Occipital lobe (tissue), 3 donors: ENCODE results near the gene OR7A5. TPM values are rescaled to one million over a fixed set of nuclear protein-coding genes. Genes with fewer than 3 reads are reported as not detected.
"Not testable (repeated sequence)": the region's sequence is repeated elsewhere in the genome, so short reads cannot be mapped to it uniquely, and the experiment has no call there.

Experiments used
- DNase-seq: peaks from one replicate; lab custom pipeline; 2025; lab: John Stamatoyannopoulos, UW
- small RNA-seq: library from RNA; depleted of rRNA; stranded (forward); fragments of <200 nt; gene quantifications from one replicate; pipeline ENCODE3, GENCODE V24; 2014
- total RNA-seq: library from RNA; depleted of rRNA; stranded (reverse); fragments of >200 nt; gene quantifications from one replicate; pipeline ENCODE4 v1.2.3, GENCODE V29; 2014

The OR7A5 gene
- total RNA-seq, 1 donor from 2014 or later, result not detected

DNA sequence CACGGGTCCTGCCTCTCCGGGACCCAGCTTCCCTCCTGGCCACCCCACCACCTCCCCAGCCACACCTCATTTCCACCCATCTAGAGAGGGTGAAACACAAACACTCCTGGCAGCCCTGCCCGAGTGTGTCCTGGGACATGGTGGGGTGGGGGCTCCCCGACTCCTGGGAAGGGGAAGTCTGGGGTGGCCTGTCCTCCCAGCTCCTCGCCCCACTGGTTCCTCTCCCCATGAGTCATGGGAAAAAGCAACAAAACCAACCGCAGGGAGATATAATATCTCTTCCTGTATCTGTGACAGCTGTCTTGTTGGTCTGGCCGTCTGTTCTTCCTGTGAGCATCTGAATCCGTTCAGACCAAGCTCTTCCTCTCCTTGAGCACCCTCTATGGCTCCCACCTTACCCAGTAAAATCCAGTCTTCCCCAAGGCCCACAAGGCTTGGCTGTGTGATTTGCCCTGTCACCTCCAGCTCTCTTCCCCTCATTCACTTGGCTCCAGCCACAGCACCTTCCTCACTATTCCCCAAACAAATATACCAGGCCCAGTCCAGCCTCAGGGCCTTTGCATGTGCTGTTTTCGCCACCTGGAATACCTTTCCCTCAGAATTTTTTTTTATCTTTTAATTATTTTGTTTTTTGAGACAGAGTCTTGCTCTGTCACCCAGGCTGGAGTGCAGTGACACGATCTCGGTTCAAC, 49.7 kb downstream of the OR7A5 start:
- not testable (repeated sequence) for DNase-seq

GRCh38 chr19:14784730-14785101, 50.3 kb downstream of the OR7A5 start:
- DNase-seq, result not testable (repeated sequence)

DNA sequence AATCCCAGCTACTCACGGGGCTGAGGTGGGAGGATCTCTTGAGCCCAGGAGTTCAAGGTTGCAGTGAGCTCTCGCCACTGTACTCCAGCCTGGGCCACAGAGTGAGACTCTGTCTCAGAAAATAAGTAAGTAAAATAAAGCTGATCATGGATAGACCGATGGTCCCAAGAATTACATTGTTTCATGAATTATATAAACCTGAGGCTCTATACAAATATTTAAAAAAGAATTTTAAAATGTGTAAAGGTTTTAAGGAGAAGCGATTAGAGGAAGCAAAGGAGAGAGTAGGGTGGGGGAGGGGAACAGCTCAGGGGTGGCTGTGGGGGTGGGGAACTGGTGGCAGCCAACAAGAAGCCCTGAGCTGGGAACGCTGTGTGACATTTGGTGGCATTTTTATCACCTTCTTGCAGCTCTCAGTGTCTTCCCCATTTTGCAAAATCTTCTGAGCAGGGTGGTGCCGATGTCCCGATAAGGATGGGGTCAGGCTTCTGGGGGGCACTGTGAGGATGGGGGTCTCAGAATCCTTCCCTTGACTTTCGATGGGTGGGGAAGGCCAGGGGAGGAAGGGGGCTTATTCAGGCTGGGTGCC, 51.5 kb downstream of the OR7A5 start:
- not testable (repeated sequence) for DNase-seq

DNA sequence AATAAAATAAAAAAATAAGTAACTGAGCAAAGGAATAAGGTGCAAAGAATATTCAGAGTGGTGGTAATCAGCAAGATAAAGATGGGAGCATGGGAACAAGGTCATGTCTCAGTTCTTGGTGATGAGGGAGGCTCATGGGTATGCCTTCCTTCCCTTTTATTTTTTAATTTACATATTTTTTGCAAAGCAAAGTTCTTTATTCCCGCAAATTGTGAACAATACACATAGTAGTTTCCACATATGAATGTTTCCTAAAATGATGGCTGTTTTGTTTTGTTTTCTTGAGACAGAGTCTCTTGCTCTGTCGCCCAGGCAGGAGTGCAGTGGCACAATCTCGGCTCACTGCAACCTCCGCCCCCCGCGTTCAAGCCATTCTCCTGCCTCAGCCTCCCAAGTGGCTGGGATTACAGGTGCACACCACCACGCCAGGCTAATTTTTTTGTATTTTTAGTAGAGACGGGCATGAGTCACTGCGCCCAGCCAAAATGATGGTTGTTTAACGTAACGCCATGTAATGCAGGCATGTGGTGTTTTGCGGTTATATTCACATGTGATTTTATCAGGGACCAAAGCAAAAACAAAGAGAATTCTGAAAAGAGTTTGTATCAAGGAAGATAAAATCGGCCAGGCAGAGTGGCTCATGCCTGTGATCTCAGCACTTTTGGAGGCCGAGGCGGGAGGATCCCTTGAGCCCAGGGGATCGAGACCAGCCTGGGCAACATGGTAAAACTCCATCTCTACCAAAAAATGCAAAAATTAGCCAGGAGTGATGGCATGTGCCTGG, 52.2 kb downstream of the OR7A5 start:
- no peak for DNase-seq

DNA sequence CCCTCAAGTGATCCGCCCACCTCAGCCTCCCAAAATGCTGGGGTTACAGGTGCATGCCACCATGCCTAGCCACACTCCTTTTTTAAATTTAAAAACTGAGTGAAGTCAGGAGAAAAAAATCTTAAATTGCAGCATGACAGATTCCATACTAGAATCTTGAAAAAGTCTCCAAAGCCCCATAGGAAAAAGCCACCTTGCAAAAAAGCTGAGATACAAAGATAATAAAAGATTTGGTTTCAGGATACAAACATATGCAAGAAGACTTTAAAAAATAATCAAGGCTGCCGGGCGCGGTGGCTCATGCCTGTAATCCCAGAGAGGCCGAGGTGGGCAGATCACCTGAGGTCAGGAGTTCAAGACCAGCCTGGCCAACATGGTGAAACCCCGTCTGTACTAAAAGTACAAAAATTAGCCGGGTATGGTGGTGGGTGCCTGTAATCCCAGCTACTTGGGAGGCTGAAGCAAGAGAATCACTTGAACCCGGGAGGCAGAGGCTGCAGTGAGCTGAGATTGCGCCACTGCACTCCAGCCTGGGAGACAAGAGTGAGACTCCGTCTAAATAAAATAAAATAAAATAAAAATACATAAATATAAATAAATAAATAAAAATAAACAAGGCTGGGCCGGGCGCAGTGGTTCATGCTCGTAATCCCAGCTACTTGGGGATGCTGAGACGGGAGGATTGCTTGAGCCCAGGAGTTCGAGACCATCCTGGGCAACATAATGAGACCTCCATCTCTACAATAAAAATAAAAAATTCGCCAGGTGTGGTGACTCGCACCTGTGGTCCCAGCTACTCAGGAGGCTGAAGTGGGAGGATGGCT, 53.1 kb downstream of the OR7A5 start:
- DNase-seq, result not testable (repeated sequence)

DNA sequence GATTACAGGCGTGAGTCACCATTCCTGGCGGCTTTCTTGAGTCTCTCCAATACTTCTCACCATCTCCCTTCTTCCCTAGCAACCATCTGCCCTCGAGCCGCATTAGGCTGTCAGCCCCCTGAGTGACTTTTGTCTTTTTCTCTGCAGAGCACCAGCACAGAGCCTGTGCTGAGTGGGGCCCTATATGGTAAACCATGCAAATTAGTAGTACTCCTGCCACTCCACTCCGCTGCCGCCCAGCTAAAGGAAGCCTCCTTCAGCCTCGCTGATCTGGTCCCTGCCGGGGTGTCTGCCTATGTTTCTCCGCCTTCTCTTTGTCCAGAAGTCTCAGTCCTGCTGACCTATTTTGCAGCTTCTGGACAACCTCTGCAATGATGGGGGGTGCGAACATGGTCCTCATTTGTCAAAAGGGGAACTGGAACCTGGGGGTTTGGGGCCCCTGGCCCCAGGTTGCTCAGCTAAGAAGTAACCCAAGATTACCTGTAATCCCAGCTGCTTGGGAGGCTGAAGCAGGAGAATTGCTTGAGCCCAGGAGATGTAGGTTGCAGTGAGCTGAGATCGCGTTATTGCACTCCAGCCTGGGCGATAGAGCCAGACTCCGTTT, 54.3 kb downstream of the OR7A5 start:
- DNase-seq, result not testable (repeated sequence)

- DNase-seq, result no peak
Measured at GRCh38 chr19:14779151-14779550, 55.8 kb downstream of the OR7A5 start.

GRCh38 chr19:14778110-14778845, 56.7 kb downstream of the OR7A5 start, which contains the start of gene ADGRE2:
Gene ADGRE2 (minus strand): TSS chr19:14778560. CDS start chr19:14776756, 1,804 bp downstream.
- DNase-seq, result not testable (repeated sequence)

- not testable (repeated sequence) for DNase-seq
Measured at GRCh38 chr19:14777645-14778044, 57.3 kb downstream of the OR7A5 start.

Small RNAs within 50 kb of the gene (small RNA-seq; reads per million reads assigned to genes)
- gene AC005255.1, result not detected

Other genes starting within 250 kb of the OR7A5 start
- not detected for gene ADGRE3, start 160.3 kb downstream of the OR7A5 start, total RNA-seq
- 43.4 TPM for gene ZNF333, start 145.1 kb downstream of the OR7A5 start, total RNA-seq
- 0.16 TPM for gene ADGRE2, start 56.6 kb downstream of the OR7A5 start, total RNA-seq
- not detected for gene OR7C1, start within 50 bp of the OR7A5 start, total RNA-seq
- gene OR7A10, start 13.7 kb upstream of the OR7A5 start, total RNA-seq, result not detected
- not detected for gene OR7A17, start 50.9 kb upstream of the OR7A5 start, total RNA-seq
- not detected for gene OR7C2, start 106.3 kb upstream of the OR7A5 start, total RNA-seq
- gene SLC1A6, start 144.7 kb upstream of the OR7A5 start, total RNA-seq, result 72.2 TPM
- gene CASP14, start 214.3 kb upstream of the OR7A5 start, total RNA-seq, result not detected
- not detected for gene OR1I1, start 247.0 kb upstream of the OR7A5 start, total RNA-seq